ENCODE results near the gene BANF2. TPM values are rescaled to one million over a fixed set of nuclear protein-coding genes. Genes with fewer than 3 reads are reported as not detected.

Gene BANF2
- total RNA-seq, 1 donor from 2014 or later = not detected

GRCh38 chr20:17710379-17711266 is 10.9 kb downstream of the BANF2 start:
- no peak for TF ChIP-seq CTCF (IDR thresholded peaks at IDR 0.05; ENCODE audit: insufficient read depth, low read length, poor library complexity, severe bottlenecking)
- no peak for DNase-seq (ENCODE audit: low read depth)

GRCh38 chr20:17711267-17711627 is 11.5 kb downstream of the BANF2 start:
- no peaks in the 10 kb centered on the region for H3K36me3 ChIP-seq (ENCODE audit: control insufficient read depth, insufficient read depth, low read length)
- no peak for TF ChIP-seq CTCF (IDR thresholded peaks at IDR 0.05; ENCODE audit: insufficient read depth, low read length, poor library complexity, severe bottlenecking)
- H3K4me3 ChIP-seq (ENCODE audit: low read depth, low read length) = no peak overlapping the region
- H3K27me3 ChIP-seq (ENCODE audit: control insufficient read depth, insufficient read depth, low read length) = no peaks in the 10 kb centered on the region
- no peak for DNase-seq (ENCODE audit: low read depth)

More at GRCh38 chr20:17710379-17711266, 10.9 kb downstream of the BANF2 start:
- H3K4me3 ChIP-seq (ENCODE audit: low read depth, low read length) = no peak overlapping the region
- no peaks in the 10 kb centered on the region for H3K27me3 ChIP-seq (ENCODE audit: control insufficient read depth, insufficient read depth, low read length)
- H3K36me3 ChIP-seq (ENCODE audit: control insufficient read depth, insufficient read depth, low read length) = no peaks in the 10 kb centered on the region

GRCh38 chr20:17712201-17712600 is 12.4 kb downstream of the BANF2 start:
- H3K4me3 ChIP-seq (ENCODE audit: low read depth, low read length) = no peak overlapping the region
- H3K36me3 ChIP-seq (ENCODE audit: control insufficient read depth, insufficient read depth, low read length) = no peaks in the 10 kb centered on the region
- TF ChIP-seq CTCF (IDR thresholded peaks at IDR 0.05; ENCODE audit: insufficient read depth, low read length, poor library complexity, severe bottlenecking) = no peak
- no peak for DNase-seq (ENCODE audit: low read depth)
- no peaks in the 10 kb centered on the region for H3K27me3 ChIP-seq (ENCODE audit: control insufficient read depth, insufficient read depth, low read length)

GRCh38 chr20:17712708-17713107 is 12.9 kb downstream of the BANF2 start:
- no peak for TF ChIP-seq CTCF (IDR thresholded peaks at IDR 0.05; ENCODE audit: insufficient read depth, low read length, poor library complexity, severe bottlenecking)
- no peaks in the 10 kb centered on the region for H3K36me3 ChIP-seq (ENCODE audit: control insufficient read depth, insufficient read depth, low read length)
- no peak overlapping the region for H3K4me3 ChIP-seq (ENCODE audit: low read depth, low read length)
- no peaks in the 10 kb centered on the region for H3K27me3 ChIP-seq (ENCODE audit: control insufficient read depth, insufficient read depth, low read length)
- no peak for DNase-seq (ENCODE audit: low read depth)

GRCh38 chr20:17714597-17714996 is 14.8 kb downstream of the BANF2 start:
- Histone ChIP-seq H3K4me3 (ENCODE audit: low read depth, low read length) (no peak overlapping the region), H3K36me3 (ENCODE audit: control insufficient read depth, insufficient read depth, low read length) (no peaks in the 10 kb centered on the region), H3K27me3 (ENCODE audit: control insufficient read depth, insufficient read depth, low read length) (no peaks in the 10 kb centered on the region)
- DNase-seq (ENCODE audit: low read depth) = no peak
- TF ChIP-seq CTCF (IDR thresholded peaks at IDR 0.05; ENCODE audit: insufficient read depth, low read length, poor library complexity, severe bottlenecking) = no peak

GRCh38 chr20:17715075-17715474 is 15.3 kb downstream of the BANF2 start:
- no peak for TF ChIP-seq CTCF (IDR thresholded peaks at IDR 0.05; ENCODE audit: insufficient read depth, low read length, poor library complexity, severe bottlenecking)
- Histone ChIP-seq H3K36me3 (ENCODE audit: control insufficient read depth, insufficient read depth, low read length) (no peaks in the 10 kb centered on the region), H3K4me3 (ENCODE audit: low read depth, low read length) (no peak overlapping the region), H3K27me3 (ENCODE audit: control insufficient read depth, insufficient read depth, low read length) (no peaks in the 10 kb centered on the region)
- DNase-seq (ENCODE audit: low read depth) = no peak

All from kidney epithelial cell (primary cell).